NCI-H748 treated with DMSO at 0.1 percent for 48 hours (cell line): ENCODE measurements around the gene OSBPL2.

Experiments used
- DNase-seq: peaks from one replicate; lab custom pipeline; 2025; lab: John Stamatoyannopoulos, UW

Gene OSBPL2

DNA sequence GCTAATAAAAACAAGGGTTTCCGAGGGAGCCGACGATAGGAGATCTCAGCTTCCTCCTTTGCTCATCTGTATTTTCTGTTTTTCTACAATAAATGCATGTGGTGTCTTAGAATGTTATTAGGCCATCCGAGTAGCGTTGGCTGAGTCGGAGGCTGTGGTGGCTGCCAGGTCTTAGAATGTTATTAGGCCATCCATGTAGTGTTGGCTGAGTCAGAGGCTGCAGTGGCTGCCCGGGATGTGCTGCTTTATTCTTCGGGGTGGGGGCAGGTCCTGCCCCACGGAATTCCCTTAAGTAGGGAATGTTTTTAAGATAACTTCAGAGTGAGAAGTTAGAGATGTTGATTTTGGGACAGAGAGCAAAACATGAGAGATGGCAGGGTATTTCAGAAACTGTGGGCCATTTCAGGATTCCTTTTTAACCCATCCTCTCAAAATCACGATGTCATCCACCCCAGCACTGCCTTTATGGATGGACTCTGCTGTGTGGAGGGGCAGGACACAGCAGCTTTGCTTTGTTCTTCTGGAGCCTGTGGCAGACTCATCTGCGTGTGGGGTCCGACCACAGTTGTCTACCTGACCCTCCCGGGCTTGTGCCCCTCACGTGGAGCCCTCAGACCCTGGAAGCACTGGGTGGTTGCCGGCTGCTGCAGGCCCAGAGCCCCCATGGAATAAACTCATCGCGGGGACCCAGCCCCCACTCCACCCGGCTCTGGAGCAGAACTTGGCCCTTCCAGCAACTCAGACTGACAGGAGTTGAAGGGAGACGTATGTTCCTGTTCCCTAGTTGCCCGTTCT, 20.4 kb downstream of the OSBPL2 start:
- DNase-seq: no peak

DNA sequence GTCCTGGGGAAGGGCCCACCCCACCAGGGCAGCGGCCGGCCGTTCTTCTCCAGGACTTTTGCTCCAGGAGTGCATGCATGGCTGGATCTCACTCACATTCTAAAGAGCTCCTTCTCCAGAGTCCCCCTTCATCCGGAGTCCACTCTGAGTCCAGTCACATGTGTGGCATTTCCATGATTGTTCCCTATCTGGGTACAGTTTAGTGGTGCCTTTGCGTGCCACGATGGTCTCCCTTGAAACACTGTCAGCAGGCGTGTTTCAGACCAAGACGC, 20.9 kb downstream of the OSBPL2 start:
- DNase-seq: no peak

DNA sequence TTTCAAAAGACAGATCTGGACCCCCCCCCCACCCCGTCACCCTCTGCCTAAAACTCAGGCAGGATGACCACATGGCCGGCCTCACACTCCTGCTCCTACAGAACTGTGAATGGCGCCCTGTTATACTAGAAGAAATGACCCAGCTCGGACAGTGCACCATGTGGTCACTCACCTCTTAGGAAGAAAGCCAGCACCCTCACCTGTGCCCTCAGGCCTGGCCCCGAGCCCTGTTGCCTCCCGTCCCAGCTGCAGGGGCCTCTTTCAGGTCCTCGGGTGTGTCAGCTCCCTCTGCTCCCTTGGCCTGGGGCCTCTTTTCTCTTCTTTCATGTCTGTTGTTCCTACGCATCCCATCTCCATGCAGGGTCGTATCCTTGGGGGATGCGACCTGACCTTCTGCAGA, 23.7 kb downstream of the OSBPL2 start:
- no peak for DNase-seq

- no peak for DNase-seq
Measured at GRCh38 chr20:62263396-62263795, 25.1 kb downstream of the OSBPL2 start.

DNA sequence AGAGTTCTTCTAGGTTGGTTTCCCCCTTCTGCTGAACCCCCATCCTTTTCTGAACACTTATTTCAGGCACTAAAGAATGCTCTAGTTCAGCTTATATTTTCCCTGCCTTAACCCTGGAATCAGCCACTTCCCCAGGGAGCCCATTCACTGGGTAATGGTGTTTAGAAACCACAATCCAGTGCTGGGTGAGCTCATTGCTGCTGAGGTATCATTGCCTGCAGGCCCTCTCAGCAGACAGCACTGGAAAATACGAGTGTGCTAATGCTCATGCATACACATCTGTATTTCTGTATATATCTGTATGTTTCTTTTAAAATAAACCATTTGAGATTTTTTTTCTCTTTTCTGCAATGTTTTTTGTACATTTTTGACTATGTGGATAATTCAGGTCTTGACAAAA, 27.0 kb downstream of the OSBPL2 start:
- no peak for DNase-seq

DNA sequence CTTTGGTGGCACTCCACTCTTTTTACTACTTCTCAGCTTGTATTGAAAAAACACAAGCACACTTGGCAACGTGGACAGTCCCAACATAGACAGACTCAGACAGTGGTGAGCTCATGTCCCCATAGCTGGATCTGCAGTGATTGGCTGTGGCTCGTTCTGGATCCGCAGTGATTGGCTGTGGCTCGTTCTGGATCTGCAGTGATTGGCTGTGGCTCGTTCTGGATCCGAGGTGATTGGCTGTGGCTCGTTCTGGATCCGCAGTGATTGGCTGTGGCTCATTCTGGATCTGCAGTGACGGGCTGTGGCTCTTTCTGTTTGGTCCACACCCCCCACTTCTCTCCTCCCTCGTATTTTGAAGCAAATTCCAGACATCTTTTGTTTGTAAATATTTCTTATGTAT, 28.0 kb downstream of the OSBPL2 start:
- no peak for DNase-seq

GRCh38 chr20:62266851-62267250, 28.5 kb downstream of the OSBPL2 start:
- no peak for DNase-seq

GRCh38 chr20:62267543-62267942, 29.2 kb downstream of the OSBPL2 start:
- no peak for DNase-seq

DNA sequence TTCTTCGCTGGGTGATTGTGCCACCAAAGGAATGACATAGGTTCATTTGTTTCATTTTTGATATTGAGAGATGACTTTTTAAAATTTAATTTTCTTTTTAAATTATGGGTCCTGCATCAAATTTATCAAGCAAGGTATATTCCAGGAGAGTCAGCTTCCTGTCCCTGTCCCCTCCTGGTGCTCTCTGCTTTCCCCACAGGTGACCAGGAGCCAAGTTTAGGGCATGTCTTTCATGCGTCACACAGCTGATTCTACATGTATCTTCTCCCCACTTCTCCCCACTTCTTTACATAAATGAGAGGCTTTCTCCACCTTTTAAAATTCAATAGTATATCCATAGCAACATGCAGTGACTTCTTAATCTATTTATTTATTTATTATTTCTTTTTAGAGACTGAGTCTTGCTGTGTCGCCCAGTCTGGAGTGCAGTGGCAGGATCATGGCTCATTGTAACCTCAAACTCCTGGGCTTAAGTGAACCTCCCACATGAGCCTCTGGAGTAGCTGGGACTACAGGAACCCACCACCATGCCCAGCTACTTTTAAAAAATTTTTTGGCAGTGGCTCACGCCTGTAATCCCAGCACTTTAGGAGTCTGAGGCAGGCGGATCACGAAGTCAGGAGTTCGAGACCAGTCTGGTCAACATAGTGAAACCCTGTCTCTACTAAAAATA, 30.0 kb downstream of the OSBPL2 start:
- no peak for DNase-seq

DNA sequence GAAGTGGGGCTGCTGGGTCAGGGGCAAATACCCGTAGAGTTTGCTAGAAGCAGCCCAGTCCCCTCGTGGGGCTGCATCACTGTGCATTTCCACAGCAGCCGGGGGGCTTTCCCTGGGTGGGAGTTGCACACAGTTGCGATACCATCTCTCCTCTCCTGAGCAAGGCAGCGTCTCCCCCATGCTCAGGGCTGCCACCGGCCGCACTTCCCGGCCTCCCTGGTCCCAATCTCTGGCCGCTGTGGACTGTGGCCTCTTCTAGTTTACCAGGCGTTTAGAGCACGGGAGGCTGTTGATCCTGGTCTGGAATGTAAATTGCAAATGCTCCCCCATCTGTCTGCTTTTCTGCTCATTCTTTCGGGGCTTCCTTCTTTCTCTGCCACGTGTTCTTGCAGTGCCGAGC, 31.1 kb downstream of the OSBPL2 start:
- no peak for DNase-seq

- DNase-seq: no peak
Measured at GRCh38 chr20:62269871-62270270, 31.6 kb downstream of the OSBPL2 start.

GRCh38 chr20:62272200-62272599, 33.9 kb downstream of the OSBPL2 start:
- DNase-seq: no peak

GRCh38 chr20:62273416-62273815, 35.1 kb downstream of the OSBPL2 start:
- DNase-seq: no peak

- no peak for DNase-seq
Measured at GRCh38 chr20:62274332-62274950, 36.1 kb downstream of the OSBPL2 start.

GRCh38 chr20:62275219-62275618, 36.9 kb downstream of the OSBPL2 start:
- DNase-seq: no peak

GRCh38 chr20:62276439-62276838, 38.1 kb downstream of the OSBPL2 start:
- DNase-seq: no peak

- no peak for DNase-seq
Measured at GRCh38 chr20:62277253-62277652, 38.9 kb downstream of the OSBPL2 start.

GRCh38 chr20:62280303-62280702, 42.0 kb downstream of the OSBPL2 start:
- no peak for DNase-seq

GRCh38 chr20:62281161-62281933, 43.0 kb downstream of the OSBPL2 start:
- DNase-seq: no peak

DNA sequence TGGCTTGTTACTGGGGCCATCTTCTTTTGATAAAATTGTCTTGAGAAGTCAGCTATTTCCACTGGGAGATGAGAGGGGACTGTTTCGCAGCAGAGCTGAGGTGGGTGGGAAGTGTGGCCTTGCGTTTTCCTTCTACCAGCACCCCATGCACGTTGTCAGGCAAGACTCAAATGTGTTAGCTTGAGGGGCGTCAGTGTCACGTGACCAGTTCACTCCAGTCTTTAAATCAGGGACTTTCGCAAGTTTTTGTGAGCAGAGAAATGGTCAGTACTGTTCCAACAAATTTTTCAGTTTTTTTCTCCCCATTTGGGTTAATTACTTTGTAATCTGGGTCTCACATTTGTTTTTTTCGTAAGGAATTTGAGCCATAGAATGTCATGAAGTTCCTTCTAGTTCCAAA, 43.8 kb downstream of the OSBPL2 start:
- no peak for DNase-seq

DNA sequence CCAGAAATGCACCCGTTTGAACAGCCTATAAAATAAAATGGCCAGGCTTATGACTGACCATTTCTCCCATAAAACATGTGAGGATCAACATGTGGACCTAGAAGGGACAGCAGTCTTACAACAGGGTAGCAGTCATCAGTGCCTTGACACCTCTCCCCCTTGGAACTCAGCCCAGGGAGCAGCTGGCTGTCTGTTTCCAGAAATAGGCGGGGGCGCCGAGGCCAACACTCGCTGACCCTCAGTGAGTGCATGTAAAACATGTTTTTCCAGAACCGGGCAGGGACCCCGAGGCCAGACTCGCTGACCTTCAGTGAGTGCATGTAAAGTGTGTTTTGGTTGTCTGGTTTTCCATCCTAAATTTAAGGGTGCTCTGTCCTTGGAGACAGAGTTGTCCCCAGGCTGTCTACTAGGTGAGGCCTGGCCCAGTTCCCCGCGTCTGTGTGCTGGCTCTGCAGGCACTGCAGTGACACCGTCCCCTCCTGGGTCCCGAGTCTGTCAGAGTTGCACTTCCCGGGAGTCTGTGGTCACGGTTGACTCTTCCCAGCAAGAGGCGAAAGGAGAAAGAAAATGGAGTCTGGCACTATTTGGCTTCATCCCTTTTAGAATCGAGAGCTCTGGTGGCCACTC, 44.7 kb downstream of the OSBPL2 start:
- no peak for DNase-seq

DNA sequence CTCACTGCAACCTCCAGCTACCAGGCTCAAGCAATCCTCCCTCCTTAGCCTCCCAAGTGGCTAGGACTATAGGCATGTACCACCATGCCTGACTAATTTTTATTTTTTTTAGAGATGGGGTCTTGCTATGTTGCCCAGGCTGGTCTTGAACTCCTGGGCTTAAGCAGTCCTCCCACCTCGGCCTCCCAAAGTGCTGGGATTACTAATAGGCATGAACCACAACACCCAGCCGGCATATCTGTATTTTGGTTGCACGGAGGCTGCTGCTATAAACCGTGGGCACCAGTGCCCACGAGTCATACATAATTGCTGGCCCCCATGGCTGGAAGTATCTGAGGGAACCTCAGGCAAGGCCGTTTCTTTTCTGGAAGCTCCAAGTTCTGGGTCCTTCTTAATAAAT, 46.1 kb downstream of the OSBPL2 start:
- no peak for DNase-seq
